Fibroblast of upper back skin (primary cell): Measurements from ENCODE around the gene AMER2.
"Not testable (repeated sequence)": the region's sequence is repeated elsewhere in the genome, so short reads cannot be mapped to it uniquely, and the experiment has no call there.

Experiments
- DNase-seq: peaks from one replicate; pipeline ENCODE4 v3.0.0-alpha.2; 2013

The AMER2 gene

DNA sequence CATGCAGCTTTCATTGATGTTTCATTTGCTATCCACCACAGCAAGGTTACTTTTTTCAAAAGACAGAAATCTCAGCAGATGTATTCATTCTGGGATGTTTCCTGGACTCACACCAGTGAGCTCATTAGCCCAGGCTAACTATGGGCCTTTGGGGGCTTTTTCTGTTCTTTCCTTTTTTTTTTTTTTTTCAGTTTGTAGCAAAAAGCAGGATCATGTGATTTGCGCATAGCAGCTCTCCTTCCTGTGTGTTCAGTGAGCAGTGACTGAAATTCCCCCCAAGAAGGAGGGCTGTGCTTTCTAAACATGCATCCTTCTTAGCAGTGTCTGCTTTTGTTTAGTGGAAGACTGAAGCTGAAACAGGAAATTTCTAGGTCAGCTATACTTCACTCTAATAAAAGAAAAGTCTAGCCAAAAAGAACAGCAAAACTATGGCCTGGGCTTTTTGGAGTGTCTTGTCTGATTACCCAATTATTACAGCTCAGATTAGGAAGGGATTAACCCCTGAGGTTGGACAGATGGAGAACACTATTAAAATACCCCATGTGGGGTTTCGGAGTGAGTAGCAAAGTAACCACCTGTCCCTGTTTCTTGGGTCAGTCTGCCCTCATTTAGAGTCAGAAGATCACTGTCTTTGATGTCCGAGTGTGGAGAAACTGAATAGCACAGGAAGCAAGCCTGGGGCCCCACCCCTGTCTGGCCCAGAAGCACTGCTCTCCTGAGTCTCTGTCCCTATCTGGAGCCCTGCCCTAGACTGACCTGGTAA lies 8.9 kb upstream of the AMER2 start:
- no peak for DNase-seq

DNA sequence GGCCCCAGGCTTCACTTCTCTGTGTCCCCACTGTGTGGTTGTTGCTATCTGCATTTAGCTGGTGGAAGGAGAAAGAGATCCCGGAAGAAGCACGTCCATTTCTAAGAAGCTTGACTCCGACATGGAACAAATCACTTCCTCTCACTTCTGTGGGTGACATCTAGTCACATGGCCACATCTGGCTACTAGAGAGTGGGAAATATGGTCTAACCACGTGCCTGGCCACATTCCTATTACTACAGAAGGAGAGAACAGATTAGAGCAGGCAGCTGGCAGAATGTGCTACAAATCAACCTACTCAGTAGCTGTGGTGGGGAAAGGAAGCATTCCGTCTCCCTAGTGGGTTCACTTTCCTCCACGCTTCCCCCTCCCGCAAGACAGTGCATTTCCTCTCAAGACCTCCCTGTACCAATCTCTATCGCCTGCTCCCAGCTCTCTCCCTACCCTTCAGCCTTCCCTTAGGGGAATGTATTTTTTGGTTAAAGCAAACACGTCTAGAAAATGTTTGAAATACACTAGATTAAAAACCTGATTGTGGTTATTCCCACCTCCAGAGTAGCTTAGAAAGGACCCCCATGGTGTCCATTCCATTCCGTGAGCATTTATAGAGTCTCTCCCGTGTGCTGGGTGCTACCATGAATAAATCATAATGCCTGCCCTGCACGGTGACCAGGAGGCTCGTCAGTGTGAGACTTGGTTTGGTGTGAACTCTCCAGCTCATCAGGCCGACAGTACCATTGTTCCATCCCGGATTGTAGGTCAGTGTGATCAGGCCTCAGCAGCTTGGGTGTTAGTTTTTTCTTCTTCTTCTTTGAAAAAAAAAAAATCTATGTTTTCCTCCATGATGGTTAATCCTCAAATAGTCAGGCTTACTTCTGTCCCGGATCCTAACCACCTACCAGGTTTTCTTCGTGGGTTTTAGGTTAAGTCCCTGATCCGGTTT lies 8.0 kb upstream of the AMER2 start:
- DNase-seq: no peak

DNA sequence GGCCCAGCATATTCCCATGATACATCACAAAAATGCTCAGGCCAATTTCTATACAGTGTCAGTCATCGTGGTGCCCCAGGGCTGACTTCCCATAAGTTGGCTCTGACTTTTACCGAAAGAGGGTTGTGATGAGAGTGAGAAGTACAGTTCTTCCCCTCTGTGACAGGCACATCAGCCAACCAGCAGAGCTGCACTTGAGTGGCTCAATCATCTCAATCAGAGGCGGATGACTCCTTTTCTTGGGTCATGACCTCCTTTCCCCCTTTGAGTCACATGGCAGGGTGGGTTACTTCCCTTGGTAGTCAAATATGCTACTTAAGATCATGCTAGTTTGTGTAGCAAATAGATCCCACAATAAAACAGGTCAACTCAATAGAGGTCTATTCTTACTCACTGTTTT lies 6.9 kb upstream of the AMER2 start:
- DNase-seq: no peak

DNA sequence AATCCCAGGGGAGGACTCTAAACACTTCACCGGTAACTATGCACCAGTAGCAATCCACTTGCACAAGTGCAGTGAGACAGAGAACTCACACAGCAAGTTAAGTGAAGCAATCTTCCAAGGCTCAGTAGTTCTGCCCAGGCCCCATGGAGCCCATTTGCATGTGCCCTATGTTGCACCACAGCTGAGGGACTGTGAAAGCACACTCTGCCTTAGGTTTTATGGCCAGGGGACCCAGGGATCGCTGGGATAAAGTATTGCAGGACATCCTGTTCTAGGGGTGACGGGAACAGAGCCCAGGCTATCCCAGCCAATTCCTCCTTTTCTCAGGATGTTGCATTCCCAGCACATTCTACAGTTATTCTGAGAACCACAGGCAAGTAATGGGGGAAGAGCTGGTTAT lies 6.0 kb upstream of the AMER2 start:
- DNase-seq: no peak

DNA sequence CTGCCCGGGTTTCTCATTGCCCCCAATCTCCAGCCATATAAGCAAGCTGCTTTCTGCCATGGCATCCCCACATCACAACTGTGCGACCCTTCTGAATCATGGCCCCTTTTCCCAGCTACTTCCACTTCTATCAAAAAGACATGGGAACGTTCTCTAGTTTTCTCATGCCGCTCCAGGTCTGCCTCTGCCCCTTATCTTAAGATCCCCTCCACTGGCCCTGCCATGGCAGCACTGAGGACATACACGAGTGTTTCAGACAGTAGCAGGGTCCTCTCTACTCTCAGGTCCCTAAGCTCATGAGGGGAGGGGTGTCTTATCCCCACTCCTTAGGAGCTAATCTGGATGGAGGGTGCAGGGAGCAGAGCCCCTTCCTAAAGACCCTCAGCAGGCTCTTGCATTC lies 5.5 kb upstream of the AMER2 start:
- DNase-seq: no peak

DNA sequence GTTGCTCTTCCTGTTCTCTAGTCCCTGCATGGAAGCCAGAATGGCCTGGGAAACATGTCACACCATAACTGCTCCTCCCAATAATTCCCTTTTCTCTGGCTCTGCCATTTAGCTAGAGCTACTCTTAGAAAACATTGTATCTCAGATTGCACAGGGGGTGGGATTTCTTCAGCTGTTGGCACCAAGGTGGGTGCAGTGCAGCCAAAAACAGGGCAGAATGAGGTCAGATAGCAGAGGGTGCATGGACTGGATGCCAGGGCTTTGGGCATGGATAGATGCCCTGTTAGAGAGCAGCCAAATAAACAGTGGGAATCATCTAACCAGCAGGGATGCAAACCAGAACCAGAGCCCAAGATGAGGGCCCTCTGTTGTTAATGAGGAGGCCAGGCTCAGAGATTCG lies 4.9 kb upstream of the AMER2 start:
- no peak for DNase-seq

DNA sequence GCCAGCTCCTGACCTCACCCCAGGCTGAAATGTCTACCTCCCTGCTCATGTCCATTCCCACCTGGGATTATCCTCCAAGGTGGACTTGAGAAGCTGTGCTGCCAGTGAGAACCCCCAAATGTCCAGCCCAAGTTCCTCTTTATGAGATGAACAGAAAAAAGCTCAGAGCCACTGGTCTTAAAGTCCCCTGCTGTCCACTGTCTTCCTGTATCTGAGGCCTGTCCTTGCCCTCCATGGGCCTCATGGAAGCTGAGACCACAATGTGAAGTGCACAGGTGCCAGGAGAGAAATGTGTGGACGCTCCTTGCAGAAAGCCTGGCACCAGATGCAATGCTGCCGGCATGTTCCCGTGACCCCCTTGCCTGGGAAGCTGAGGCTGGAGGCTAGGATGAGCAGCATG lies 3.3 kb upstream of the AMER2 start:
- no peak for DNase-seq

DNA sequence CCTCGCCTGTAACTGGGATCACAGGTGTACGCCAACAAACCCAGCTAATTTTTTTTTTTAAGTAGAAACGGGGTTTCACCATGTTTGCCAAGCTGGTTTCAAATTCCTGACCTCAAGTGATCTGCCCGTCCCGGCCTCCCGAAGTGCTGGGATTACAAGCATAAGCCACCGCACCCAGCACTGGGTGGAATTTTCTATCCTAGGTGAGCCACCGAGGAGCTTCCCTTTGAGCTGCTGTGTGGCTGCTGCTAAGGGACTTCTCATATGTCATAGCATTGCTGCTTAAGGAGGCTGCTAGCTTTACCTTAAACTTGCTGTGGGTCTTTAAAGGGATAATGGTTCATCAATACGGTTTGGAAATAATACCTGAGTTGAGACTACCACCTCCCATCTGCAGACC lies 2.9 kb upstream of the AMER2 start:
- no peak for DNase-seq

DNA sequence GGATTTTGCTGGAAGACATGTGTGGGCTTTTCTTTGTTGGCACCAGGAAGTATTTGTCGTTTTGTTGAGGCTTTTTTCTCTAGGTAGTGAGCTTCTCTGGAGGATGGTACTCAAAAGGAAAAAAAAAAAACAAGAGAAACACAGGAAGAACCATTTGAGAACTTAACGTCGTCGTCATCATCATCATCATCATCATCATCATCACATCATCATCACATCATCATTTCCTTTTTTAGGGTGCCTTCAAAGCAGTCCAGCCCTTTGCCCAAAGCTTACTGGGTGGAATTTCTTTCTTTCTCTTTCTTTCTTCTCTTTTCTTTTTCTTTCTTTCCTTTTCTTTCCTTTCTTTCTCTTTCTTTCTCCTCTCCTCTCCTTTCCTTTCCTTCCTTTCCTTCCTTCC lies 2.2 kb upstream of the AMER2 start:
- no peak for DNase-seq

DNA sequence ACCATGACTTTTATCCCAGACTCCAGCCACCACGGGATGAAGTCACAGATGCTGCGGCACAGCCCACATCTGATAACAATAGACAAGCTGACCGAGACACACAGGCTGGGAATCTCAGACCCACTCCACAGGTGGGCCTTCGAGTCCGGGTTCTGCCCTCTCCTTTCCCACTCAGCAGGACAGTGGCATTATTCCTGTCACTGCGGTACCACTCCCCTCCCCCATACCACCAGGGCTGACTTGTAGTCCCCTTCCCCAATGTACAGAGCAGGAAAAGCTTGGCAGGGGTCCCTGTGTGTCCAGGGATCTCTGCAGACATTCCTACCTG lies 179 bp upstream of the AMER2 start:
- DNase-seq: no peak

DNA sequence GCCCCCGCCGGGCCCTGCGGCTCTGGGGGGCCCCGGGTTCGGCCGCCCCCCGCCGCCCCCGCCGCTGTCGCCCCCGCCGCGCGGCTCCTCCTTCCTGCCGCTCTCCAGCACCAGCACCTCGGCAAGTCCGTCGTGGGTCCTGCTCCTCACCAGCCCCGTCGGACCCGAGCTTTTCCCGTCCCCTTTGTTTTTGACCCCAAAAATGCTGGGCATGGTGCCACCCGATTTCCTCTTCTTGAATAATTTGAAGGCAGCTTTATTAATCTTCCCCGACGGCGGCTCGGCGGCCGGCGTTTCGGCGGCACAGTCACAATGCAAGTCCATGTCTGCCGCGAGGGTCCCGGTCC lies 945 bp downstream of the AMER2 start:
- DNase-seq: no peak

DNA sequence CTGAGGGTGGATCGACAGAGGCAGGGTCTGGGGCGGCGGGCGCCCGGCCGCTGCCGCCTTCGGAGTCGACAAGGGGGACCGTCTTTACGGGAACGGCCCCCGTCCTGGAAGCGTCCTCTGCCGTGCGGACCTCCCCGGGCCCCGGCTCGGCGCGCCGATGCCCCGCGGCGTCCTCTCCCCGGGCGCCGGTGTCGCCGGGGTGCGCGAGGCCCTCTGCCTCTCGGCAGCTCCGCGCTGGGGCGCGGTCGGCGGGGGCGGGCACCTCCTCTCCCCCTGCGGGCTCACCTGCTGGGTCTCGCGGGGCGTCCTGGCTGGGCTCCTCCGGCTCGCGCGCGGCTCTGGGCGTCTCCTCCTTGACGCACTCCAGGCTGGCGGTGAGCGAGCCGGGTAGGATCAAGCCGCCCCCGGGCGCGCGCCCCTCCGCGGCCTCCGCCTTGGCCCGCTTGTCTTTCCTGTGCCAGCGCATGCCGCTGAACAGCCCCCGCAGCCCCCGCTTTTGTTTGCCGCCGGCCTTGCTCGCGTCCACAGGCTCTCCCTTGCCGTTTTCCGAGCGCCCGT lies 1.5 kb downstream of the AMER2 start:
- no peak for DNase-seq

DNA sequence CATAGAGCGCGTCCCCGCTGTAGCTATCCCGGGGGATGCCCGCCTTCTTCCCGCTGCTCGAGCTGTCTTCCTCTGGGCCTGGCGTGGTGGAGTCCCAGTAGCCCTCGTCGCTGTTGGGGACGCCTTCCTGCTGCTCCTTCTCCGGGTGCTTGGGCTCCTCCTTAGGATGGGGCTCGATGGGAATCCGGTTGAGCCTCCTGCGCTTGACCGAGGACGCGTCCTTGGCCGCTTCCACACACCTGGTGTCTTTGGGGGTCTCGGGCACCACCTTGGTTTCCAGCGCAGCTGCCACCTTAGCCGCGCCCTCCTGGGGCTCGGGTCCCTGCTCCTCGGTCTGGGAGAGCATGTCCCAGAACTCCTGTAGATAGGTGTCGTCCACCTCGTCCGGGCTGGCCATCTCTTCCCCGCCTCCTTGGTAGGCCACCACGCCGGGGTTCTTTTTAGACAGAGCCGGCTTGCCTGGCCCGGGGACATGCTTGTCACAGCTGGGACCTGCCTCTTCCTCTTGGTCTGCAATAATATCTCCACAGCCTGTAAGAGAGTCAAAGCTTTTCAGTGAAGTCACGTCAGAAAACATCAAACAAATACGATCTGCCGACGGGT lies 2.0 kb downstream of the AMER2 start:
- no peak for DNase-seq

DNA sequence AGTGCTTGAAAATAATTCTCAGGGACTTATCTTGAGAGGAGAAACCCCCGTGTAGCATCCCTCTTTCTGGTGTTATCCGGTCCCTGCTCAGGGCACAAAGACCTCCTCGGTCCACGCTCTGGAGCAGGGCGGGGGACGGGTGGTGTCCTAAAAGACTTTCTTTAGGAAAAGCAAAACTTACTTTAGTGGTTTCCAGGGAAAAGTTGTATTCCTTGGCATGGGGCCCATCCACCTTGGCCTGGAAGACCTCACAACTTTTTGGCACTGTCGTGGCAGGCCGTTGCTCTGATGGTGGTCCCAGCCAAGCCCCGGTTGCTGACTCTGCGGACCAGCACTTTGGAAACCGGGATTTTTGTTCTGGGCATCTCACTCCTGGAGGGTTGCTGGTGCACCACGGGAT lies 2.7 kb downstream of the AMER2 start:
- no peak for DNase-seq

DNA sequence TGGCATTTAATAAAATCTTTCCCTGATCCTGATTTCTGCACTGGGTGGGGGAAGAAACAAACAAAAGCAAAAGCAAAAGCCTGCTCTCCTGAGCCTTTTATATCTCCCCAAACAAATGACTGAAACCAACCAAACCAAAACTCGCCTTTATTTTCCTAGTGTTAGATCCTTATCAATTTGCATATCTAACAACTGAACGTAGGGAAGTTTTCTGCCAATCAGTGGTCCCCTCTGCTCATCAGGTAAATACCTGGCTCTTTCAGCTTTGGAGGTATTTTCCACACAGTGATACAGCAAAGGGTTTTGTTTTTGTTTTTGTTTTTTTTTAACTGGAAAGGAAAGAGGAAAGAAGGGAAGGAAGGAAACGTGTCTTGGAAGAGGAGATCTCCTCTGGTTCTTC lies 3.3 kb downstream of the AMER2 start:
- DNase-seq: no peak

DNA sequence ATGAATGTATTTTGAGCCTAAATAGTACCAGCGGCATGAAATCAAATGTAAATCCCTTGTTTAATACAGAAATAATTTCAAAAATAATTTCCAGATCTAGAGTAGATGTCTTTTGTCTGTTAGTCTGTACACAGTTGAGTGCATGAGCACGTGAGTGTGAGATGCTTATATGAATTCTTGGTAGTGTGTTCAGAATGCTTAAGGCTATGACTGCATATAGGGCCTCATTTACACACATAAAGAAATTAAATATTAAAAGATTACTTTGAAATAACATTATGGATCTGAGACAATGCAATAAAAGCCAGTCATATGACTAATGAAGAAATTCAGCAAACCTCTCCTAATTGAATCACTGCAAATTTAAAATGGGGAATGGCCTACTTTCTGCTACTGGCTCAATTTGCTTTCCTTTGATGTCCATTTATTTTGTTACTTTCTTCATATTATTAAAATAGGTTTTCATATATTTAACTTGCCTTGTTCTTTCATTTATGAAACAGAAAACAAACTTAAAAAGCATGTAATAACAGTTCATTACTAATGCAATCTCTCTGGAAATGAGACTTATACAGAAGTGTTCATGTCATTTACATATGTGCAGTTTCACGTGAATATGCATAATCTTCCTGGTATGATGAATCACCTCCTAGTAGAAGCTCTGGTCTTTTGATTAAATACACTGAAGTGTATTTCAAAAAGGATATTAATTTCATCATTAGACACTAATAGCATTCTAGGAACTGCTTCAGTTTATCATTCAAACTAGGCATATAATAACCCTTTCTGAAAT lies 4.5 kb downstream of the AMER2 start:
- no peak for DNase-seq

DNA sequence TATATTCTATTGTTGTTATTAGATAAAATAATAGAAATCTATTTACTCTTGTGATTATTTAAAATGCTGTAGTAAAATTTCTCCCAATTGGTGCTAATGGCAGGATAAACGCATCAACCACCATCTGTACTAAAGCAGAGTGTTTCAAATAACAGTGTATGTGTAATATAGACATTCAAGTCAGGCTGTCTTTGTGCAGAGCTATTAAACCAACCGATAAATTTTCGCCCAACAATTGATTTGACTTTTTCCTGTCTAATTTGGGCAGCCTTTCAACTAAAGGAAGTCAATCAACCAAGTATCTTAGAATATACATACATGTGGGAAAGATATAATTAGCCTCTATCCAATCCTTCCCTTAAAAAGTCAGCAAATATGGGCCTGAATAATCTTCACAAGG lies 5.8 kb downstream of the AMER2 start:
- no peak for DNase-seq

DNA sequence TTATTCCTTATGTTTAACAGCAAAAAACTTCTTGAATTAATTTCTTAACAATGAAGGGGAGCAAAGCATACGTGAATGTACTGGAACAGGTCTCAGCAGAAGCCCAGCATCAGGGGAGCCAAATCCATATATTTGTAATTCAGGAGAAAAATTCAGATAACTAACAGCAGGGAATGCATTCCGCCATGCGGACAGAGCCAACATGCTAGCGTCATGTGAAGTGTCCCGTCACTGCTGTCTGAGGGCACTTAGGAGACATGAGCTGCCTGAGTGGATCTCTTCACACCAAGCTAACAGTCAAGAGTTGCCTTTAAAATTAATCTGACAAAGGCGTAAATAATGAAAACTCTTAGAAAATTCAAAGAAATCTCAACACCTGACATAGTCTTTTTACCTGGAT lies 6.4 kb downstream of the AMER2 start:
- DNase-seq: no peak

DNA sequence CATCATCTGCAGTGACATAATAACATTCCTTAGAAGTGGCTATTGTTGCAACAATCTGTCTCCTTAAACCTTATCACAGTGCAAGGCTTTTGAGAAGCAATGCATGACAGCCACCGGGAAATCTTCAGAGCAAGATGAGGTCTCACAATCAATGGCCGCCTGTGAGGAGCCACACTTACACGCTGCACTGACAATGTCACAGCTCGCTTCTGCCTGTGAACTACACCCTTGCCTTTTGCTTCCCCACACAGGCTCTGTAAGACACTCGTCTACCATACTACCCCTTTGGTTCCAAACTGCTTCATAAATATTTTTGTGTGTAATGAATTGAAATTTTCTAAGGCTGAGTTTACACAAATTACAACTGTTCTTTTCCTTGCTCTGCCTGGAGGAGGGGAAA lies 6.9 kb downstream of the AMER2 start:
- DNase-seq: not testable (repeated sequence)

DNA sequence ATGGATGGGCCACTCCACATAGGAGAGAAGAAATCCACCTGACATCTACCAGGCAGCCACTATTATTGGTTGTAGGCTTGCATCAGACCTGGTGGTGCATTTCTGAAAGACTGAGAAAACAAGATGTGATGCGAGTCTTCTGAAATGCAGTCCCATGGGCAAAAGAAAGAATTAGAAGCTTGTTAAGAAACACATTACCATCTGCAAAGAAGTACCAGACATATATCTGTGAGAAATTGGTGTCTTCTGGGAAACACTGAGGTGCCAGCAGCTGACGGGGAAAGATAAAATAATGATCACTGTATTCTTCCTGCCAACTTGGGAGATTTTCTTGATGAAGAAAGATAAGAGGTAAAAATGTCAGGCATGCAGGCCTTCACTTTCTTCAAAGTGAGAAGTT lies 14.4 kb downstream of the AMER2 start:
- no peak for DNase-seq

DNA sequence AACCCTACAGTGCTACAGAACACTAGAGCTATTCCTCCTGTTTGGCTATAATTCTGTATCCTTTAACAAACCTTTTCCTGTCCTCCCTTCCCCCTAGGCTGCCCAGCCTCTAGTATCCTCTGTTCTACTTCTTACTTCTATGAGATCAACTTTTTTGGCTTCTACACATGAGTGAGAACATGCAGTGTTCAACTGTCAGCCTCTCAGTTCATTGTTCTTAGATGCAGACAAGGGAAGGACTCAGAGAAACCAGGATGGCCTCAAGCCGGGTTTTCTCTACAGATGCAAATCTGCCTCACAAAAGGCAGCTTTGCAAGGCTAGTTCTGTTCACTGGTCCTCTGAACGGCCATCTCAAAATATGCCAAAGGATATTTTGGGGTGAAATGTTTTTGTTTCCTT lies 18.4 kb downstream of the AMER2 start:
- DNase-seq: no peak

DNA sequence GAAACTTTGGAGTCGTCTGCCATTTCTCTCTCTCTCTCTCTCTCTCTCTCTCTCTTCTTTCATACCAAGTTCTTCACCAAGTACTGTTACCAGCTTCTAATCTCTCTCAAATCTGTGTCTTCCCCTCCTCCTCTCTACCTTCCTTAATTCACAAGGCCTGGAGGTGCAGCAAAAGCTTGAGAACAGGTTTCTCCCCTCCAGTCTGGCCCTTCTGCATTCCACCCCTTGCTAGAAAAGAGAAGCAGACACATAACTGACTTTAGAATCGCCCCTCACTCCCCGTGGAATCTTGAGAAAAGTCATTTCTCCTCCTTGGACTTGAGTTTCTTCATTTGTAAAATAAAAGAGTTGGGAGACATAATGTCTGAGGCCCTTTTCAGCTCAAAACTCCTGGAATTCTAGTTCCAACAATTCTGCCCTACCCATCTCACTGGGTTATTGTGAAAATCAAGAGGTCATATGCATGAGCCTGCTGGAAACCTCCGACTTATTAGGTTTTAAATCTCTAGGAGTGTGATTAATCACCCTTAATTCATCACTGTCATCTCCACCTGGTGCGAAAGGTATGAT lies 20.4 kb downstream of the AMER2 start:
- DNase-seq: no peak

DNA sequence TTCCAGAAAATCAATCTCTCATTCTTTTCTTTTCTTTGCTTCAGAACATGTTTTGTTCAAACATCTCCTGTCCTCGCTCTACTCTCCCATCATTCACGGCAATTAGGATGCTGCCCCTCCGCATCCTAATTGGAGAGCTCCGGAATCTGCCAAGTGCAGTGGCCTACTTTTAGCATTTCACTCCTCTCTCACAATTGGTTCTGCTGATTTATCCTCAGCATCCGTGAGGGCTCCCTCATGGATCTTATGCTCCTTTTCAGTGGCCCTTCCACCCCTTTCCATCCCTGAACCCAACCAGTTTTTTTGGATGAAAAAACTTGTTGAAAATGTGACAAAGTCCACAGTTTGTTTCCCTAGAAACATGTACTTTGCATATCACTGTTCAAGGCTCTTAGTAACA lies 22.4 kb downstream of the AMER2 start:
- DNase-seq: no peak
